ENCODE data around the gene DLGAP1.

Gene DLGAP1

DNA sequence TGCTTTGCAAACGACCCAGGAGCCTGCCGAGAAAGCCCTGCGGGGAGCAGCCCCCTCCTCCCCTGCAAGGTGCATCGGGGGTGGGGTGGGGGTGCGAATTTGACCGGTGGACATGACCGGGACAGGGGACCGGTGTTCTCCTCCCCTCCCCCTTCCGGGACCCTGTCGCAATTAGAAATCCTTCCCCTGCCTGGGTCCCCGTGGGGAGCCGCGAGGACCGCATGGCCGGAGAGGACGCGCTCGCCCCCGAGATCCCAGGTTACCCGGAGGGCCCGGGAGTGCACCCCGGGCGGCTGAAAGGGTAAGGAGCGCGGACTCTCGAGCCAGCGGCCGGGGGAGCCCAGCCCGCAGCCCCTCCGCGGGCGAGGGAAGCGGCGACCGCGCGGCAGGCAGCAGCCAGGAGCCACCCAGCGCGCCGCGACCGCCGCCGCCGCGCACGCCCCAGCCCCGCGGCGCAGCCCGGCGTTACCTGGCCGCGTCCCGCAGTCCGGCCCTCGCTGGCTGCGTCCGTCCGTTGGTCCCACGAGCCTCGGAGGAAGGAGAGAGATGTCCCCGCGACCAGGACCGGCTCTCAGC lies 482 bp downstream of the DLGAP1 start:
- Histone ChIP-seq H3K27me3 (ENCODE audit: insufficient read depth, low read length) (no peaks in the 10 kb centered on the region), H3K9me2 (ENCODE audit: low read depth, low read length) (no peaks in the 10 kb centered on the region), H3K27ac (ENCODE audit: low read depth, low read length, poor library complexity, severe bottlenecking) (no peak overlapping the region), H3F3A (ENCODE audit: insufficient read depth, low read length) (no peaks in the 10 kb centered on the region), H3K79me2 (ENCODE audit: insufficient read depth, low read length) (no peaks in the 10 kb centered on the region), H3K4me3 (ENCODE audit: low read depth, low read length, poor library complexity, severe bottlenecking) (no peak overlapping the region), H3K9me3 (ENCODE audit: low read length) (no peaks in the 10 kb centered on the region), H4K20me1 (ENCODE audit: insufficient read depth, low read length) (no peaks in the 10 kb centered on the region), H3K4me1 (ENCODE audit: insufficient read depth, low read length, severe bottlenecking) (no peaks in the 10 kb centered on the region), H2AFZ (ENCODE audit: low read length) (no peak overlapping the region), H3K4me2 (ENCODE audit: low read length) (no peak overlapping the region), H3K9ac (ENCODE audit: low read length) (no peak overlapping the region), H3K36me3 (ENCODE audit: insufficient read depth, low read length) (no peaks in the 10 kb centered on the region)
- TF ChIP-seq, protein P1, sequence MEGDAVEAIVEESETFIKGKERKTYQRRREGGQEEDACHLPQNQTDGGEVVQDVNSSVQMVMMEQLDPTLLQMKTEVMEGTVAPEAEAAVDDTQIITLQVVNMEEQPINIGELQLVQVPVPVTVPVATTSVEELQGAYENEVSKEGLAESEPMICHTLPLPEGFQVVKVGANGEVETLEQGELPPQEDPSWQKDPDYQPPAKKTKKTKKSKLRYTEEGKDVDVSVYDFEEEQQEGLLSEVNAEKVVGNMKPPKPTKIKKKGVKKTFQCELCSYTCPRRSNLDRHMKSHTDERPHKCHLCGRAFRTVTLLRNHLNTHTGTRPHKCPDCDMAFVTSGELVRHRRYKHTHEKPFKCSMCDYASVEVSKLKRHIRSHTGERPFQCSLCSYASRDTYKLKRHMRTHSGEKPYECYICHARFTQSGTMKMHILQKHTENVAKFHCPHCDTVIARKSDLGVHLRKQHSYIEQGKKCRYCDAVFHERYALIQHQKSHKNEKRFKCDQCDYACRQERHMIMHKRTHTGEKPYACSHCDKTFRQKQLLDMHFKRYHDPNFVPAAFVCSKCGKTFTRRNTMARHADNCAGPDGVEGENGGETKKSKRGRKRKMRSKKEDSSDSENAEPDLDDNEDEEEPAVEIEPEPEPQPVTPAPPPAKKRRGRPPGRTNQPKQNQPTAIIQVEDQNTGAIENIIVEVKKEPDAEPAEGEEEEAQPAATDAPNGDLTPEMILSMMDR (IDR thresholded peaks at IDR 0.05; ENCODE audit: low read length) = no peak
- no peak for TF ChIP-seq EZH2 (IDR thresholded peaks at IDR 0.05; ENCODE audit: borderline replicate concordance, low read length)

DNA sequence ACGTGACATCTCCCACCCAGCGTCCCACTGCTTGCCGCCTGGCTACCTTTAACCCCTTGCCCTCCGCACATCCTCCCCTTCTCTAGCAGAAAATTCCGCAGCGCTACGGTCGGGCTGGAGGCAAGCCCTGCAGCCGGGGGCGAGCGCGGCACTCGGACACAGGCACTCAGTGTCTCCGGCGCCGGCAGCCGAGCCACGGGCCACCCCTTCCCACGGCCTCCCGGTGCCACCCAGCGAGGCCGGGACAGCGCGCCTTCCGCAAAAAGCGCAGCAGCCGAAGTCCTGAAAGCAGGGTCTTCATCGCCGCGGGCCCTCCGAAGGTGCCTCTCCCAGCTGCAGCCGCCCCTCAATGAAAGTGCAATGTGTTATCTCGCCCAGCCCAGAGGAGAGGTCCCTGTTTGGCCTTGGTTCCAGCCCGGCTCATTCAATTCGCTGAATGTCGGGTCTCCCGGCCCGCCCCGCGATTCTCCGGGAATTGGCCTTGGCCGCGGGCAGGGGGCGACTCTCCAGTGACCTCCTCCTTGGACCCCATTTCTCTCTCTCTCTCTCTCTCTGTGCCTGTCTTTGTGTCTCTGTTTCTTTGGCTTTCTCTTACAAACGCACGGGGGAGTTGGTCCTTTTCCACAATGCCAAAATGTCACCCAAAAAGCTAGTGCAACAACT lies 1.1 kb downstream of the DLGAP1 start:
- H3F3A ChIP-seq (ENCODE audit: insufficient read depth, low read length) = no peaks in the 10 kb centered on the region
- H3K36me3 ChIP-seq (ENCODE audit: insufficient read depth, low read length) = no peaks in the 10 kb centered on the region
- no peaks in the 10 kb centered on the region for H3K79me2 ChIP-seq (ENCODE audit: insufficient read depth, low read length)
- H3K27me3 ChIP-seq (ENCODE audit: insufficient read depth, low read length) = no peaks in the 10 kb centered on the region
- H3K9me3 ChIP-seq (ENCODE audit: low read length) = no peaks in the 10 kb centered on the region
- H2AFZ ChIP-seq (ENCODE audit: low read length) = no peak overlapping the region
- no peak overlapping the region for H3K27ac ChIP-seq (ENCODE audit: low read depth, low read length, poor library complexity, severe bottlenecking)
- no peak for TF ChIP-seq EZH2 (IDR thresholded peaks at IDR 0.05; ENCODE audit: borderline replicate concordance, low read length)
- TF ChIP-seq, protein P1 (IDR thresholded peaks at IDR 0.05; ENCODE audit: low read length) = no peak
- H3K4me2 ChIP-seq (ENCODE audit: low read length) = no peak overlapping the region
- no peak overlapping the region for H3K4me3 ChIP-seq (ENCODE audit: low read depth, low read length, poor library complexity, severe bottlenecking)
- no peak overlapping the region for H3K9ac ChIP-seq (ENCODE audit: low read length)
- no peaks in the 10 kb centered on the region for H4K20me1 ChIP-seq (ENCODE audit: insufficient read depth, low read length)
- no peaks in the 10 kb centered on the region for H3K4me1 ChIP-seq (ENCODE audit: insufficient read depth, low read length, severe bottlenecking)
- H3K9me2 ChIP-seq (ENCODE audit: low read depth, low read length) = no peaks in the 10 kb centered on the region

DNA sequence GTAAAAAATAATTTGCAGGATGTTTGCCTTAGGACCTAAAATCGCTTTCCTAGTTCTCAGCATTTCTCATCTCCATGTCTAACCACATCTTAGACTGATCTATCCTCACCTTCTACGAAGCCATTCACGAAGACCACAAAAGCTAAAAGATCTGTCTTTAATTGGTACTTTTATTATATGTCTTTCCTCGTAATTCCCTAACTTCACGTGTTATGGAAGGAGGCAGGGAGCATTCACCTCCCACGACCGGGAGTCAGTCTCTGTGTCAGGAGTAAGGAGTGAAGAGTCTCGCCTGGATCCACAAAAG lies 1.6 kb downstream of the DLGAP1 start:
- H2AFZ ChIP-seq (ENCODE audit: low read length) = no peak overlapping the region
- H3K9ac ChIP-seq (ENCODE audit: low read length) = no peak overlapping the region
- no peaks in the 10 kb centered on the region for H3K9me3 ChIP-seq (ENCODE audit: low read length)
- no peaks in the 10 kb centered on the region for H3F3A ChIP-seq (ENCODE audit: insufficient read depth, low read length)
- TF ChIP-seq, protein P1 (IDR thresholded peaks at IDR 0.05; ENCODE audit: low read length) = no peak
- no peak for TF ChIP-seq EZH2 (IDR thresholded peaks at IDR 0.05; ENCODE audit: borderline replicate concordance, low read length)
- no peaks in the 10 kb centered on the region for H3K27me3 ChIP-seq (ENCODE audit: insufficient read depth, low read length)
- no peak overlapping the region for H3K4me3 ChIP-seq (ENCODE audit: low read depth, low read length, poor library complexity, severe bottlenecking)
- H4K20me1 ChIP-seq (ENCODE audit: insufficient read depth, low read length) = no peaks in the 10 kb centered on the region
- H3K9me2 ChIP-seq (ENCODE audit: low read depth, low read length) = no peaks in the 10 kb centered on the region
- H3K4me2 ChIP-seq (ENCODE audit: low read length) = no peak overlapping the region
- H3K4me1 ChIP-seq (ENCODE audit: insufficient read depth, low read length, severe bottlenecking) = no peaks in the 10 kb centered on the region
- H3K36me3 ChIP-seq (ENCODE audit: insufficient read depth, low read length) = no peaks in the 10 kb centered on the region
- no peak overlapping the region for H3K27ac ChIP-seq (ENCODE audit: low read depth, low read length, poor library complexity, severe bottlenecking)
- H3K79me2 ChIP-seq (ENCODE audit: insufficient read depth, low read length) = no peaks in the 10 kb centered on the region

Measured in OCI-LY1 (cell line).